ENCODE results near the gene TUT4. TPM values are rescaled to one million over a fixed set of nuclear protein-coding genes. Genes with fewer than 3 reads are reported as not detected.

TUT4 gene
- 10 to 100 TPM; 31.0 to 85.7 (median 55.4) TPM for total RNA-seq

GRCh38 chr1:52552505-52553361 is at the start of gene TUT4:
Gene TUT4, minus strand, starts transcription at chr1:52553092. Its CDS starts 26,812 bp downstream, at chr1:52526280.
- WGBS, 2 donors, result 1% methylated on average over 21 to 64 of the region's 68 CpGs
- no peaks in the 10 kb centered on the region for H3K9me3 ChIP-seq
- H3K4me1 ChIP-seq, result peaks cover 12 to 23% (median 17%) of the 10 kb centered on the region in 4 donors
- ATAC-seq (ENCODE audit: low FRiP score in 2 of 2), result peak; percentile 89 to 90
- H3K27me3 ChIP-seq, result no peaks in the 10 kb centered on the region
- DNase-seq, result peak; percentile 65 to 95
- H3K27ac ChIP-seq, result peak within 1 kb of the TSS; percentile 85 to 95 (median 92)
- H3K4me3 ChIP-seq, result peak within 1 kb of the TSS; percentile 84 to 97 (median 90)
- TF ChIP-seq POLR2AphosphoS5 (IDR thresholded peaks at IDR 0.05), result peak in 1 of 2 donors; percentile 69
- TF ChIP-seq POLR2A (IDR thresholded peaks at IDR 0.05), result peak in 1 of 4 donors; percentile 54
- no peak for TF ChIP-seq EP300 (IDR thresholded peaks at IDR 0.05)
- no peaks in the 10 kb centered on the region for H3K36me3 ChIP-seq

DNA sequence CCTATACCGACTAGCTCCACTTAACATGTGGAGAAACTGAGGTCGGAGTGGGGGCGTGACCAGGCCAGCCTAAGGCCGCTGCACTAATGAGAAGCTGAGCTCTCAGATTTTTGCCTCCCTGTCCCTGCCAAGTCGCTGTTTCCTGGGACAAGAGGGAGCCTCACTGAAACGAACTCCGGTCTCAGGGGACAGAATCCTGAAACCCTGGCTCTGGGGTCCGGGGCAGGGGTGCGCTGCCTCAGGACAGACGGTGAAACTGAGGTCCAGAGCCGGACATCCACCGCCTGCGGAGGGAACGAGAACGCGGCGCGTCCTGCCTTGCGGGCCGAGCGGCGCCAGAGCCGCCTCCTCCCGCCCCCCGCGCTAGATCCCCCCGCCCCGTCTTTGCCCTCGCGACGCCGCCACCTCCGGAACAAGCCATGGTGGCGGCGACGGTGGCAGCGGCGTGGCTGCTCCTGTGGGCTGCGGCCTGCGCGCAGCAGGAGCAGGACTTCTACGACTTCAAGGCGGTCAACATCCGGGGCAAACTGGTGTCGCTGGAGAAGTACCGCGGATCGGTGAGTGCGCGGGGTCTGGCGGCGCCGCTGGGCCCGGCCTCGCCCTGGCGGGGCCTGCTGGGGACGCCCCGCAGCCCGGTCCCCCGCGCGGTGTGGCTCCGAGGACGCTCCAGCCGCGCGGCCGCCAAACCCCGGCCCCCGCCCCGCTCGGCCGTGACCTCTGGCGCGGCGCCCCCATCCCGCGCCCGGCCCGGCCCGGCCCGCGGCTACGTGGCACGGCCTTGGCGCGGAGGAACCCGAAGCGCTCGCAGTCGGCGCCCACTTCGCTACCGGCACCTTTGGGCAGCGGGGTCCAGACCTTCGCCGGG is 49.3 kb upstream of the TUT4 start, which contains the start of gene GPX7:
GPX7 (plus strand) TSS at position 381 of the 865 bp plus-strand sequence; CDS start at position 420, 39 bp downstream.
- peak in 1 of 2 donors; percentile 51 for TF ChIP-seq POLR2AphosphoS5 (IDR thresholded peaks at IDR 0.05)
- TF ChIP-seq, protein P1, sequence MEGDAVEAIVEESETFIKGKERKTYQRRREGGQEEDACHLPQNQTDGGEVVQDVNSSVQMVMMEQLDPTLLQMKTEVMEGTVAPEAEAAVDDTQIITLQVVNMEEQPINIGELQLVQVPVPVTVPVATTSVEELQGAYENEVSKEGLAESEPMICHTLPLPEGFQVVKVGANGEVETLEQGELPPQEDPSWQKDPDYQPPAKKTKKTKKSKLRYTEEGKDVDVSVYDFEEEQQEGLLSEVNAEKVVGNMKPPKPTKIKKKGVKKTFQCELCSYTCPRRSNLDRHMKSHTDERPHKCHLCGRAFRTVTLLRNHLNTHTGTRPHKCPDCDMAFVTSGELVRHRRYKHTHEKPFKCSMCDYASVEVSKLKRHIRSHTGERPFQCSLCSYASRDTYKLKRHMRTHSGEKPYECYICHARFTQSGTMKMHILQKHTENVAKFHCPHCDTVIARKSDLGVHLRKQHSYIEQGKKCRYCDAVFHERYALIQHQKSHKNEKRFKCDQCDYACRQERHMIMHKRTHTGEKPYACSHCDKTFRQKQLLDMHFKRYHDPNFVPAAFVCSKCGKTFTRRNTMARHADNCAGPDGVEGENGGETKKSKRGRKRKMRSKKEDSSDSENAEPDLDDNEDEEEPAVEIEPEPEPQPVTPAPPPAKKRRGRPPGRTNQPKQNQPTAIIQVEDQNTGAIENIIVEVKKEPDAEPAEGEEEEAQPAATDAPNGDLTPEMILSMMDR (IDR thresholded peaks at IDR 0.05), result no peak
- peak in 1 of 4 donors; percentile 21 for TF ChIP-seq POLR2A (IDR thresholded peaks at IDR 0.05)
- WGBS, 2 donors, result 6 to 9% methylated on average over 15 to 21 of the region's 97 CpGs
- DNase-seq, result peak; percentile 55 to 91
- H3K36me3 ChIP-seq, result peaks cover 0 to 8% (median 3%) of the 10 kb centered on the region in 4 donors
- H3K4me3 ChIP-seq, result peak within 1 kb of the TSS; percentile 34 to 68 (median 62)
- H3K4me1 ChIP-seq, result peaks cover 17 to 31% (median 27%) of the 10 kb centered on the region in 4 donors
- peak within 1 kb of the TSS; percentile 34 to 88 (median 78) for H3K27ac ChIP-seq
- H3K9me3 ChIP-seq, result no peaks in the 10 kb centered on the region
- no peaks in the 10 kb centered on the region for H3K27me3 ChIP-seq
- peak in 1 of 2 donors; percentile 74 for ATAC-seq (ENCODE audit: low FRiP score in 2 of 2)

DNA sequence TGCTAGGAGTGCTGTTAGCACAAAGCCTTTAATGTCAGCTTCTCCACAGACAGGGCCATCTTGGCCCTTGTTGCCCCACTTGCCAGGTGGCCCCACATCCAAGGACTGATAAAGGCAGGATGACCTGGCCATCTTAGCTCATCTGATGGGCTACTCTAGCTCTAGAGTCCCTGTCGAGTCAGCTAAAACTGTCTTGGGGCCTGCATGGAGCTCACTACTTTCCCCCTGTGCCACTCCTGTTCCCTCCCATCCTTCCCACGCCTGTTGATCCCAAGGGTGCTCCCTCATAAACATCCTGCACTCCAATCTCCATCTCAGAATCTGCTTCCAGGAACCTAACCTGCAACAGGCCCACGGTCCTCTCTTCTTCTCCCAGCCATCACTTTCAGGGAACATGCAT is 48.6 kb upstream of the TUT4 start:
- Histone ChIP-seq H3K4me3 (peak overlapping the region in 3 of 4 donors; percentile 60 to 68 (median 63)), H3K27me3 (no peaks in the 10 kb centered on the region), H3K9me3 (no peaks in the 10 kb centered on the region), H3K36me3 (peaks cover 0 to 1% (median 0%) of the 10 kb centered on the region in 4 donors), H3K4me1 (peaks cover 17 to 31% (median 27%) of the 10 kb centered on the region in 4 donors), H3K27ac (peak overlapping the region in 2 of 4 donors; percentile 79 to 88)
- DNase-seq (no peak), ATAC-seq (ENCODE audit: low FRiP score in 2 of 2) (no peak)
- 81 to 82% methylated on average over 3 of the region's 3 CpGs for WGBS, 2 donors
- no peak for TF ChIP-seq POLR2AphosphoS5 (IDR thresholded peaks at IDR 0.05)
- no peak for TF ChIP-seq EP300 (IDR thresholded peaks at IDR 0.05)
- no peak for TF ChIP-seq POLR2A (IDR thresholded peaks at IDR 0.05)
- TF ChIP-seq, protein P1 (IDR thresholded peaks at IDR 0.05), result no peak

DNA sequence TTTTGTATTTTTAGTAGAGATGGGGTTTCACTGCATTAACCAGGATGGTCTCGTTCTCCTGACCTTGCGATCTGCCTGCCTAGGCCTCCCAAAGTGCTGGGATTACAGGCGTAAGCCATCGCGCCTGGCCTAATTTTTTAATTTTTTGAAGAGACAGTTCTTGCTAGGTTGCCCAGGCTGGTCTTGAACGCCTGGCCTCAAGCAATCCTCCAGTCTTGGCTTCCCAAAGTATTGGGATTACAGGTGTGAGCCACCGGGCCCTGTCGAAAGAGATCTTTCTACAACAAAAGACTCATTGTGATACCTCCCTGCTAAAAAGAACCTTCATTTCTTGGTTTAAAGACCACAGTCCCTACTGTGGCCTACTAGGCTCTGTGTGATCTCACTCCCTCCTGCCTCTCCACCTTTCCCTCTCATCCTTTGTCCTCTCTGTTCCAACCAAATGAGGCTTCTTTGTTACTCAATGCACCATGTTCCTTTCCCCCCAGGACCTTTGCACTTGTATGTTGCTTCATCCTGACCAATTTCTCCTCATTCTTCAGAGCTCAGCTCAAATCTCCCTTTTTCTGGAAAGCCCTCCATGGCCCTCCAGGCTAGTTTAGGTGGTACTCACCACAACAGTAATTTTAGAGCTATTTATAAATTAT is 47.8 kb upstream of the TUT4 start:
- ATAC-seq (ENCODE audit: low FRiP score in 2 of 2), result no peak
- WGBS, 2 donors, result 98 to 99% methylated on average over 8 of the region's 8 CpGs

More for the DNA sequence above, 47.8 kb upstream of the TUT4 start:
- Histone ChIP-seq H3K9me3 (no peaks in the 10 kb centered on the region), H3K27ac (no peak overlapping the region), H3K4me1 (peaks cover 17 to 31% (median 27%) of the 10 kb centered on the region in 4 donors), H3K4me3 (no peak overlapping the region), H3K36me3 (no peaks in the 10 kb centered on the region), H3K27me3 (no peaks in the 10 kb centered on the region)
- TF ChIP-seq POLR2AphosphoS5 (IDR thresholded peaks at IDR 0.05) (no peak), POLR2A (IDR thresholded peaks at IDR 0.05) (no peak), EP300 (IDR thresholded peaks at IDR 0.05) (no peak)
- TF ChIP-seq, protein P1 (IDR thresholded peaks at IDR 0.05), result no peak
- no peak for DNase-seq
